ENCODE data around the gene WDR33. TPM values are rescaled to one million over a fixed set of nuclear protein-coding genes. Genes with fewer than 3 reads are reported as not detected.
A peak's percentile ranks its signal among the peaks of the same experiment; 100 is the strongest.

The WDR33 gene
- total RNA-seq, 1 experiment from 2014 or later: 46.7 TPM

DNA sequence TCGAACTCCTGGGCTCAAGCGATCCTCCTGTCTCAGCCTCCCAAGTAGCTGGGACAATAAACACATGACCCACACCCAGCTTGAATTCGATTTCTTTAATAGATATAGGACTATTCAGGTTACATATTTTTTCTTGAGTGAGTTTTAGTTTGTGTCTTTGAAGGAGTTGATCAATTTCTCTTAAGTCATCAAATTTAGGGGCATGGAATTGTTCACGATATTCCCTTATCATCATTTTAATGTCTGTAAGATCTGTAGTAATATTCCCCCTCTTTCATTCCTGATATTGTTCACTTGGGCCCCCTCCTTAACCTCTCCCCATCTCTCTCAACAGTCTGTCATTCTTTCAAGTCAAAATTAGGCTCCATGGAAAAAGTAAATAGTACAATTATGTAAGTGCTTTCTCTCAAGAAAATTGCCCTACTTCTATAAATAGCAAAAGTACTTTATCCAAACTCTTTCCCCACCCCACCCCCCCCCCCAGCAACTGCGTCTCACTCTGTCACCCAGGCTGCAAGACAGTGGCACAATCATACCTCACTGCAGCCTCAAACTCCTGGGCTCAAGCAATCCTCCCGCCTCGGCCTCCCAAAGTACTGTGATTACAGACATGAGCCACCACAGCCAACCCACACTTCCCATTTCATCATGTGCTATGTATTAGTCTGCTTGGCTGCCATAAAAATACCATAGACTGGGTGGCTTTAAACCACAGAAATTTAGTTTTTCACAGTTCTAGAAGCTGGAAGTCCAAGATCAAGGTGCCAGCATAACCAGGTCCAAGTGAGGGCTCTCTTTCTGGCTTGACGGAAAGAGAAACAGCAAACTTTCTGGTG is 20.1 kb downstream of the WDR33 start:
- no peak overlapping the region for H3K4me3 Mint-ChIP-seq (ENCODE audit: unreplicated experiment)
- intact Hi-C loops (cut with micrococcal nuclease): no loop called here
- H3K9me3 Mint-ChIP-seq (ENCODE audit: unreplicated experiment): no peaks in the 10 kb centered on the region
- no peaks in the 10 kb centered on the region for H3K27me3 Mint-ChIP-seq (ENCODE audit: insufficient read depth, unreplicated experiment)
- ChIA-PET CTCF (no interaction called here), POLR2A (no interaction called here)
- no peak overlapping the region for H3K27ac Mint-ChIP-seq (ENCODE audit: low read depth, unreplicated experiment)
- TF ChIP-seq, protein P1, sequence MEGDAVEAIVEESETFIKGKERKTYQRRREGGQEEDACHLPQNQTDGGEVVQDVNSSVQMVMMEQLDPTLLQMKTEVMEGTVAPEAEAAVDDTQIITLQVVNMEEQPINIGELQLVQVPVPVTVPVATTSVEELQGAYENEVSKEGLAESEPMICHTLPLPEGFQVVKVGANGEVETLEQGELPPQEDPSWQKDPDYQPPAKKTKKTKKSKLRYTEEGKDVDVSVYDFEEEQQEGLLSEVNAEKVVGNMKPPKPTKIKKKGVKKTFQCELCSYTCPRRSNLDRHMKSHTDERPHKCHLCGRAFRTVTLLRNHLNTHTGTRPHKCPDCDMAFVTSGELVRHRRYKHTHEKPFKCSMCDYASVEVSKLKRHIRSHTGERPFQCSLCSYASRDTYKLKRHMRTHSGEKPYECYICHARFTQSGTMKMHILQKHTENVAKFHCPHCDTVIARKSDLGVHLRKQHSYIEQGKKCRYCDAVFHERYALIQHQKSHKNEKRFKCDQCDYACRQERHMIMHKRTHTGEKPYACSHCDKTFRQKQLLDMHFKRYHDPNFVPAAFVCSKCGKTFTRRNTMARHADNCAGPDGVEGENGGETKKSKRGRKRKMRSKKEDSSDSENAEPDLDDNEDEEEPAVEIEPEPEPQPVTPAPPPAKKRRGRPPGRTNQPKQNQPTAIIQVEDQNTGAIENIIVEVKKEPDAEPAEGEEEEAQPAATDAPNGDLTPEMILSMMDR (IDR thresholded peaks at IDR 0.05; ENCODE audit: unreplicated experiment): no peak
- BruUV-seq (replicated peaks): no TSS peak
- H3K36me3 Mint-ChIP-seq (ENCODE audit: insufficient read depth, unreplicated experiment): peaks cover 17% of the 10 kb centered on the region
- H3K4me1 Mint-ChIP-seq (ENCODE audit: insufficient read depth, unreplicated experiment): peaks cover 3% of the 10 kb centered on the region
- no peak for DNase-seq (ENCODE audit: unreplicated experiment)

DNA sequence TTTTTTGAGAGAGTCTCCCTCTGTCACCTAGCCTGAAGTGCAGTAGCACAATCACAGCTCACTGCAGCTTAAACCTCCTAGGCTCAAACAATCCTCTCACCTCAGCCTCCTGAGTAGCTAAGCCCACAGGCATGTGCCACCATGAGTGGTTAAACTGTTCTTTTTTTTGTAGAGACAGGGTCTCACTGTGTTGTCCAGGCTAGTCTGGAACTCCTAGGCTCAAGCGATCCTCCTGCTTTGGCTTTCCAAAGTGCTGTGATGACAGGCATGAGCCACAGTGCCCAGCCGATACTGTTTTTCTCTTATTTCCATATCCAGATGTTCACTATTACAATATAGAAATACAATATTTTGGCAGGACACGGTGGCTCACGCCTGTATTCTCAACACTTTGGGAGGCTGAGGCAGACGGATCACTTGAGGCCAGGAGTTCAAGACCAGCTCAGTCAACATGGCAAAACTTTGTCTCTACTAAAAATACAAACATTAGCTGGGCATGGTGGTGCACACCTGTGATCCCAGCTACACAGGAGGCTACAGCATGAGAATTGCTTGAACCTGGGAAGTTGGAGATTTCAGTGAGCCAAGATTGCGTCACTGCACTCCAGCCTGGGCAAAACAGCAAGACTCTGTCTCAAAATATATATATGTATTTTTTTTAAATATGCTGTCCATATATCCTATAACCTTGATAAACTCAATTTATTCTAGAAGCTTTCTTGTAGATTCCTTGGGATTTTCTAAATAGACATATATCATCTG is 24.7 kb downstream of the WDR33 start:
- H3K4me3 Mint-ChIP-seq (ENCODE audit: unreplicated experiment): no peak overlapping the region
- peaks cover 25% of the 10 kb centered on the region for H3K36me3 Mint-ChIP-seq (ENCODE audit: insufficient read depth, unreplicated experiment)
- POLR2A ChIA-PET: interaction anchor here (0.6 kb wide), 1 partner anchor 11 kb away, joined by 5 read pairs; no protein-coding TSS in a partner anchor
- intact Hi-C loops (cut with micrococcal nuclease): no loop called here
- no peak overlapping the region for H3K27ac Mint-ChIP-seq (ENCODE audit: low read depth, unreplicated experiment)
- CTCF ChIA-PET: interaction anchor here (0.5 kb wide), 1 partner anchor 13 kb away, joined by 3 read pairs; no protein-coding TSS in a partner anchor
- H3K4me1 Mint-ChIP-seq (ENCODE audit: insufficient read depth, unreplicated experiment): peaks cover 8% of the 10 kb centered on the region
- H3K9me3 Mint-ChIP-seq (ENCODE audit: unreplicated experiment): no peaks in the 10 kb centered on the region
- H3K27me3 Mint-ChIP-seq (ENCODE audit: insufficient read depth, unreplicated experiment): no peaks in the 10 kb centered on the region
- TF ChIP-seq, protein P1 (IDR thresholded peaks at IDR 0.05; ENCODE audit: unreplicated experiment): no peak
- no TSS peak for BruUV-seq (replicated peaks)
- DNase-seq (ENCODE audit: unreplicated experiment): no peak

DNA sequence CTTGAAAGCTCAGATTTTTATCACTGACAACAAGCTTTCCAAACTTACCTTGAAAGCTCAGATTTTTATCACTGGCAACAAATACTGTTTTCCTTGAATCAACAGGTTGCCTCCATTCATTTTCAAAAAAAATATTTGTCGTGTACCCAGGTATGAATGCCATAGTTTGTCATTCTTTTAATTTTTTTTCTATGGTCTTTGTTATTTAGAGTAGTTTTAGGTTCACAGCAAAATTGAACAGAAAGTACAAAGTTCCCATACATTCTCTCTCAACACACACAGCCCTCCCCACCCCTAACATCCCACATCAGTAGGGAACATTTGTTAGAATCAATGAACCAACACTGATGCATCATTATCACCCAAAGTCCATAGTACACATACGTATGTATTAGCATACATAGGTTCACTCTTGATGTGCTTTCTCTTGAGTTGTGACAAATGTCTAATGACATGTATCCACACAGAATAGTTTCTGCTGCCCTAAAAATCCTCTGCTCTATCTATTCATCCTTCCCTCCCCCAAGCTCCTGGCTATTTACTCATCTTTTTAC is 25.9 kb downstream of the WDR33 start:
- no TSS peak for BruUV-seq (replicated peaks)
- Mint-ChIP-seq H3K27ac (ENCODE audit: low read depth, unreplicated experiment) (peak overlapping the region; percentile 17), H3K4me1 (ENCODE audit: insufficient read depth, unreplicated experiment) (peaks cover 8% of the 10 kb centered on the region), H3K27me3 (ENCODE audit: insufficient read depth, unreplicated experiment) (no peaks in the 10 kb centered on the region), H3K4me3 (ENCODE audit: unreplicated experiment) (no peak overlapping the region), H3K36me3 (ENCODE audit: insufficient read depth, unreplicated experiment) (peaks cover 23% of the 10 kb centered on the region), H3K9me3 (ENCODE audit: unreplicated experiment) (no peaks in the 10 kb centered on the region)
- intact Hi-C loops (cut with micrococcal nuclease): no loop called here
- CTCF ChIA-PET: interaction anchor here (0.6 to 0.7 kb wide), 2 partner anchors 35 to 641 kb away, joined by 3 read pairs; no protein-coding TSS in a partner anchor
- POLR2A ChIA-PET: interaction anchor here (0.6 to 1.4 kb wide), 5 partner anchors 9 to 357 kb away, joined by 3 to 5 read pairs (median 3); no protein-coding TSS in a partner anchor
- TF ChIP-seq, protein P1 (IDR thresholded peaks at IDR 0.05; ENCODE audit: unreplicated experiment): no peak
- DNase-seq (ENCODE audit: unreplicated experiment): no peak

DNA sequence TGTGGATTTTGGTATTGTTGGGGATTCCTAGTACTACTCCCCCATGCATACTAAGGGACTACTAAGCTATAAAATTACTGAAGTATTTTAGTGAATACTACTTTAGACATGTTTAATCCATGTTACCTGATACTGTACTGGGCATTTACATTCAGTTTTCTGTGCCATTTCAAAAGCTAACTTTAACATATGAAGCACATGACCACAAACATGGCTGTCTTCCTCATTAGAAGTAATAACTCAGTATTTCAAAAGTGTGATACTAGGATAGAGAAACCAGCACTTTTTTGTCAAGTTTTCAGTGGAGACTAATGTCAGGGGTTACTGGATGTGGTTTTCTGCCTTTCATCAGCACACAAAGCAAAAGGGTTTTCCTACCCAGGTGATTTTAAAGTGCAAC is 27.9 kb downstream of the WDR33 start:
- Mint-ChIP-seq H3K27me3 (ENCODE audit: insufficient read depth, unreplicated experiment) (no peaks in the 10 kb centered on the region), H3K36me3 (ENCODE audit: insufficient read depth, unreplicated experiment) (peaks cover 25% of the 10 kb centered on the region), H3K4me1 (ENCODE audit: insufficient read depth, unreplicated experiment) (peaks cover 8% of the 10 kb centered on the region), H3K9me3 (ENCODE audit: unreplicated experiment) (no peaks in the 10 kb centered on the region), H3K4me3 (ENCODE audit: unreplicated experiment) (no peak overlapping the region), H3K27ac (ENCODE audit: low read depth, unreplicated experiment) (no peak overlapping the region)
- POLR2A ChIA-PET: interaction anchor here (0.7 to 1.0 kb wide), 3 partner anchors 10 to 29 kb away, joined by 3 read pairs; no protein-coding TSS in a partner anchor
- DNase-seq (ENCODE audit: unreplicated experiment): no peak
- TF ChIP-seq, protein P1 (IDR thresholded peaks at IDR 0.05; ENCODE audit: unreplicated experiment): no peak
- intact Hi-C loops (cut with micrococcal nuclease): no loop called here
- no TSS peak for BruUV-seq (replicated peaks)
- CTCF ChIA-PET: interaction anchor here (0.6 kb wide), 2 partner anchors 15 to 99 kb away, joined by 3 to 4 read pairs; no protein-coding TSS in a partner anchor

Measured in MCF 10A (cell line).